Glutamatergic neuron (in vitro differentiated cells): Measurements from ENCODE around the gene SORCS1. TPM values are rescaled to one million over a fixed set of nuclear protein-coding genes. Genes with fewer than 3 reads are reported as not detected.

Experiments used
- DNase-seq: peaks from one replicate; pipeline ENCODE4 v3.0.0; 2022
- H3K27ac Mint-ChIP-seq: one replicate; pipeline ENCODE4 v1.8.0; 2020; ENCODE audit warnings: mild to moderate bottlenecking, mixed read lengths, inconsistent platforms; ENCODE audit not compliant: unreplicated experiment
- H3K27me3 Mint-ChIP-seq: one replicate; pipeline ENCODE4 v1.8.0; 2020; ENCODE audit warnings: mild to moderate bottlenecking, moderate library complexity, mixed read lengths, inconsistent platforms; ENCODE audit not compliant: unreplicated experiment
- H3K36me3 Mint-ChIP-seq: one replicate; pipeline ENCODE4 v1.8.0; 2020; ENCODE audit warnings: mild to moderate bottlenecking, mixed read lengths, inconsistent platforms; ENCODE audit not compliant: unreplicated experiment
- H3K4me1 Mint-ChIP-seq: one replicate; pipeline ENCODE4 v1.8.0; 2020; ENCODE audit warnings: mild to moderate bottlenecking, low read depth, mixed read lengths, inconsistent platforms; ENCODE audit not compliant: unreplicated experiment
- H3K4me3 Mint-ChIP-seq: one replicate; pipeline ENCODE4 v1.8.0; 2020; ENCODE audit warnings: mild to moderate bottlenecking, mixed read lengths, inconsistent platforms; ENCODE audit not compliant: unreplicated experiment
- H3K9me3 Mint-ChIP-seq: one replicate; pipeline ENCODE4 v1.8.0; 2020; ENCODE audit warnings: mild to moderate bottlenecking, moderate library complexity, mixed read lengths, inconsistent platforms; ENCODE audit not compliant: unreplicated experiment
- CTCF ChIP-seq: fragments of 200-600 bp; sonication (generic); IDR thresholded peaks from one replicate; pipeline ENCODE4 v1.5.0; 2021; ENCODE audit not compliant: partially characterized antibody, unreplicated experiment
- total RNA-seq: library from RNA; stranded (reverse); fragmentation: NEBNext Ultra II Directional; extraction: Animal tissue kit (Norgen Biotek cat#: 25700); gene quantifications from one replicate; pipeline ENCODE4 v1.2.1, GENCODE V29; 2021; ENCODE audit not compliant: unreplicated experiment

SORCS1 gene
- total RNA-seq, 1 donor from 2014 or later: 3.3 TPM

DNA sequence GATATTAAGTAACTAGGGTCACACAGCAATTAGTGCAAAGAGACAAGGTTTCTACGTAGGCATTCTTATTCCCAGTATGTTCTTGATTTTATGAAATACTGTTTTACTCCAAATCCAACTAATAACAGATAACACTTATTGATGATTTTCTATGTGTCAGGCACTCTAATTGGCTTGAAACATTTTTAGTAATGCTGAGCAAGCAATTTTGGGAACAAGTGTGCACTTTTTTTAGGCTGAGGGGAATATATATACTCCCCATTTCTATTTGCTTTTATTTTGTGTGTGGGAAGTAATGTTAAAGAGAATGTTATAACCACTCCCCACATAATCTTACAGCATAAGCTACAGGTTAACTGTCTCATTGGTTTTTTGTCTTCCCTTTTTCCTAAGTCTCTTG is 4.2 kb upstream of the SORCS1 start:
- peaks cover 6% of the 10 kb centered on the region for H3K27me3 Mint-ChIP-seq
- H3K4me3 Mint-ChIP-seq: no peak overlapping the region
- H3K4me1 Mint-ChIP-seq: no peaks in the 10 kb centered on the region
- DNase-seq: no peak
- H3K36me3 Mint-ChIP-seq: no peaks in the 10 kb centered on the region
- H3K9me3 Mint-ChIP-seq: peaks cover 2% of the 10 kb centered on the region
- H3K27ac Mint-ChIP-seq: no peak overlapping the region
- no peak for TF ChIP-seq CTCF

DNA sequence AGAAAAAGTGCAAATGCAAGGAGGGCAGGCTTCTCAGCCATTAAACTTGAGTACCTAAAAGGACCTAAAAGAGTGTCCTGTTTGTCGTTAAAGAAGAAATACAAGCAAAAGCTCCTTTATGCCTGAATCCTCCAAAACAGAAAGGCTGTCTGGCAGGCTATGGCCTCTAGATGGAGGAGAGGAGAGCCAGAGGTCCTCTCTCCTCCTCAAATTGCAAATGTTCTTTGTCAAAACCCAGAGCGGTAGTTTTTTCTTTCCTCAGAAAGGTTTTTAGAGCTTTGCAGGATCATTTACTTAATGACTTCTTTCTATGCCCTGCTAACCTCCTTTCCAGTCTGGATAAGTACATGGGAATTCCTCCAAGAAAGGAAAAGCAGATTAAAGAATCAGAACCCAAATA is 1.9 kb upstream of the SORCS1 start:
- Mint-ChIP-seq H3K36me3 (no peaks in the 10 kb centered on the region), H3K4me1 (no peaks in the 10 kb centered on the region), H3K4me3 (no peak overlapping the region), H3K27ac (no peak overlapping the region), H3K9me3 (peaks cover 5% of the 10 kb centered on the region), H3K27me3 (peaks cover 6% of the 10 kb centered on the region)
- DNase-seq: no peak
- TF ChIP-seq CTCF: no peak

DNA sequence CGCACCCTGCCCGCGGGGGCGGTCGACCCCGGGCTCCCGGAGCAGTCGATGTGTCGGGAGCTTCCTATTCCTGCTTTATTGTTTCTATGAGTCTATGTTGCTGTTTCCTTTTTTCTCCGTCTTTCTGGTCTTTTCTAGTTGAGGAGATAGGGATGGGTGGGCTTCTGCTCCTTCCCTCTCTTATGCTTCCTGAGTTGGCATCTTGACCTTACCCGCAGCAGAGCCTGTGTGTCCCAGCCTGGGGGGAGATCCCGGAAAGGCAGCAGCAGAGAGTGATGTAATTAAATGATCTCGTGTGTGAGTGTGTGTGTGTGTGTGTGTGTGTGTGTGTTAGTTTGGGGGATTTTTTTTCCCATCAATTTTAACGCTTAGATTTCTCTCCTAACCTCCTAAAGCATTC is 486 bp upstream of the SORCS1 start:
- no peaks in the 10 kb centered on the region for H3K36me3 Mint-ChIP-seq
- H3K4me3 Mint-ChIP-seq: peak overlapping the region; percentile 96
- H3K27ac Mint-ChIP-seq: peak overlapping the region; percentile 78
- H3K9me3 Mint-ChIP-seq: peaks cover 5% of the 10 kb centered on the region
- no peaks in the 10 kb centered on the region for H3K4me1 Mint-ChIP-seq
- no peak for TF ChIP-seq CTCF
- H3K27me3 Mint-ChIP-seq: peaks cover 6% of the 10 kb centered on the region
- no peak for DNase-seq

DNA sequence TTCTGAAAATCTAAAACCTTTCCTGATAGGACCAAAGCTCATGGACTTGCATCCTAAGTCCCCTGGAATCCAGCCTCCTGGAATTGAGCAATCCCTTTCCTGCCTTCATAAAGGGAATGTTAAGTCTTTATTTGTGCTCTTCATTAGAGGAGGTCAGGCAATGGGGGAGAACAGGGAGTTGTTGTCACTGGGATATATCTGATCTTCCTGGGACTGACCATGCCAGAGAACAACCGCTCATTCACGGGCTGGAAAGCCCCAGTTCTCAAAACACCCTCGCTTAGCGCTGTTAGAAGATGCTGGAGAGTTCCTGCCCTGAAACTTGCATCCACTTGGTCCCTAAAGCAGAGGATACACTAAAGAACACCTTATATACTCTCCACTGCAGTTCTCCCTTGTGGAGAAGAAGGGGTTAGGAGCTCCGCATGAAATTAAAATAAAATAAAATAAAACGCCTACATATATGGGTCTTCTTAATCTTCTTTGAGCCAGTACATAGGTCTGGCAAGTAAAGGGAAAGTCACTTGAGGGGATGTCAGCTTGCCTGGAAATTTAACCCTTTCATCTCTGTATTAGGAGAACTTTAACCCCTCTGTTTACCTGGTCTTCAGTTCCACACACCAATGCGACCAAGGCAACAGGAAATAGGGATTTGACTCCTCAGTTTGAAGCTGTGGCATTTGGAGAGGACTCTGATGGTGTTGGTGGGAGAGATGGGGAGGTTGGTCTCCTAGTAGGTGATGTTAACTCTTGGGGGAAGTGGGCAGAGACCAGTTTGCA is 1.2 kb downstream of the SORCS1 start:
- TF ChIP-seq CTCF: no peak
- Mint-ChIP-seq H3K27ac (no peak overlapping the region), H3K4me3 (peak overlapping the region; percentile 80), H3K36me3 (no peaks in the 10 kb centered on the region), H3K9me3 (peaks cover 5% of the 10 kb centered on the region), H3K4me1 (no peaks in the 10 kb centered on the region), H3K27me3 (peaks cover 6% of the 10 kb centered on the region)
- no peak for DNase-seq

- TF ChIP-seq CTCF: no peak
- peaks cover 5% of the 10 kb centered on the region for H3K9me3 Mint-ChIP-seq
- no peak overlapping the region for H3K27ac Mint-ChIP-seq
- H3K4me3 Mint-ChIP-seq: no peak overlapping the region
- no peaks in the 10 kb centered on the region for H3K36me3 Mint-ChIP-seq
- no peak for DNase-seq
- H3K4me1 Mint-ChIP-seq: no peaks in the 10 kb centered on the region
- H3K27me3 Mint-ChIP-seq: peaks cover 4% of the 10 kb centered on the region
Measured at GRCh38 chr10:107160866-107161265, 3.6 kb downstream of the SORCS1 start.
